Mucosa of descending colon (tissue), 3 donors: ENCODE data around the gene SASH3. TPM values are rescaled to one million over a fixed set of nuclear protein-coding genes. Genes with fewer than 3 reads are reported as not detected.

ENCODE experiments used
- ATAC-seq: fragments of 200-7000 bp; cut with Tn5 transposase; one replicate; pipeline ENCODE4 v1.9.1; 2020; ENCODE audit warnings: mild to moderate bottlenecking, moderate library complexity
- DNase-seq, 3 donors: peaks; one replicate each; pipeline ENCODE4 v3.0.0-alpha.2; 2020
- H3K36me3 ChIP-seq: fragments of 200-600 bp; one replicate; pipeline ENCODE4 v1.8.0; 2021; ENCODE audit warnings: low read depth, mild to moderate bottlenecking
- H3K4me1 ChIP-seq: fragments of 200-600 bp; one replicate; pipeline ENCODE4 v1.8.0; 2021; ENCODE audit warnings: low read depth, mild to moderate bottlenecking
- H3K4me3 ChIP-seq: fragments of 200-600 bp; one replicate; pipeline ENCODE4 v1.8.0; 2021; ENCODE audit warnings: mild to moderate bottlenecking
- H3K9me3 ChIP-seq: fragments of 200-600 bp; one replicate; pipeline ENCODE4 v1.8.0; 2021; ENCODE audit warnings: mild to moderate bottlenecking
- intact Hi-C, 2 donors: fragments of 100-400 bp; cut with DNase I in 1 of 2; cut with micrococcal nuclease in 1 of 2; formaldehyde crosslinking; loops; one replicate each; pipeline versions ENCODE4 v1.11.0 to v1.11.1; 2022; cut with DNase I, micrococcal nuclease
- total RNA-seq, 3 donors: library from RNA; stranded (reverse); fragmentation: NEBNext Ultra II Directional in 2 of 3; extraction: Animal tissue kit (Norgen Biotek cat#: 25700) in 2 of 3; gene quantifications; one replicate each; pipeline versions ENCODE4 v1.2.1 to v1.2.4, GENCODE V29; 2021 to 2023
- TF ChIP-seq, protein P1 (sequence below): fragments of 200-600 bp; IDR thresholded peaks from one replicate; pipeline ENCODE4 v1.8.0; 2022; ENCODE audit warnings: antibody characterized with exemption, mild to moderate bottlenecking
- donor health status: DM: no; HTN: no; CAD: no; lungs with moderate emphysema.
- donor health status: DM: no; HTN: no; CAD: no.
- donor health status: DM: no; HTN: yes; CAD: no.

The SASH3 gene
- total RNA-seq, 3 donors from 2014 or later = 6.1 to 10.1 (median 7.2) TPM

DNA sequence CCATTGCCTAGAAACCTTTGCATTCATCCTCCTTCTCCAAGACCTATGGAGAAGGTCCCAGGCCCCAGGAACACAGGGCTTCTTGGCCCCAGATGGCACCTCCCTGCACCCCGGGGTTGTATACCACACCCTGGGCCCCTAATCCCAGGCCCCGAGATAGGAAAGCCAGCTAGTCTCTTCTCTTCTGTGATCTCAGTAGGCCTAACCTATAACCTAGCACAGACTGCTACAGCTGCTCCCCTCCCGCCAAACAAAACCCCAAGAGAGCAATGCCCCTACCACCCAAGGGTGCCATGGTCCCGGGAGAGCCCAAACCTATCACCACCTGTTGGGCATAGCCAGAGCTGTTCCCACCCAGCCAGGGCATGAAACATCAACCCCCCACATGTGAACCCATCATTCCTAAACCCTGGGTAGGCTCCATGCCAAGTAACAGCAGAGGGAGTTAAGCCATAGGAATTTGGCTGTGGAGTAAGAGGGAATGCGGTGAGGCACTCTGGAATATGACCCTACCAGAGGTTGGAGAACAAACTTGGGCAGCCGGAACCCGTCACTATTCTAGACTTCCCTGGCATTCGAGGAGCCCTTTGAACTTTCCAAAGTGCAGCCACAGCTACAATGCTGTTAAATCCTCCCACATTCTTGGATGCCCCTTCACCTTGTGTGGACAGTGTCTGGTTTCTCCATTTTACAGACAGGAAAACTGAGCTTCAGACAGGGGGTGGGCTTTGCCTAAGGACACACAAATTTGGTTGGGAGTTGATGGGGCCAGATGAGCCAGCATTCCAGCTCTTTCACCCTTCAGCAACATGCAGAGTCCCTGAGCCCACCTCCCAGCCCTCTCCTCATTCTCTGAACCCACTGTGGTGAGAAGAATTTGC, 10.9 kb upstream of the SASH3 start:
- Histone ChIP-seq H3K36me3 (no peaks in the 10 kb centered on the region), H3K4me1 (no peaks in the 10 kb centered on the region), H3K9me3 (no peaks in the 10 kb centered on the region), H3K4me3 (no peak overlapping the region)
- no peak for ATAC-seq
- intact Hi-C loops = no loop called here
- TF ChIP-seq, protein P1, sequence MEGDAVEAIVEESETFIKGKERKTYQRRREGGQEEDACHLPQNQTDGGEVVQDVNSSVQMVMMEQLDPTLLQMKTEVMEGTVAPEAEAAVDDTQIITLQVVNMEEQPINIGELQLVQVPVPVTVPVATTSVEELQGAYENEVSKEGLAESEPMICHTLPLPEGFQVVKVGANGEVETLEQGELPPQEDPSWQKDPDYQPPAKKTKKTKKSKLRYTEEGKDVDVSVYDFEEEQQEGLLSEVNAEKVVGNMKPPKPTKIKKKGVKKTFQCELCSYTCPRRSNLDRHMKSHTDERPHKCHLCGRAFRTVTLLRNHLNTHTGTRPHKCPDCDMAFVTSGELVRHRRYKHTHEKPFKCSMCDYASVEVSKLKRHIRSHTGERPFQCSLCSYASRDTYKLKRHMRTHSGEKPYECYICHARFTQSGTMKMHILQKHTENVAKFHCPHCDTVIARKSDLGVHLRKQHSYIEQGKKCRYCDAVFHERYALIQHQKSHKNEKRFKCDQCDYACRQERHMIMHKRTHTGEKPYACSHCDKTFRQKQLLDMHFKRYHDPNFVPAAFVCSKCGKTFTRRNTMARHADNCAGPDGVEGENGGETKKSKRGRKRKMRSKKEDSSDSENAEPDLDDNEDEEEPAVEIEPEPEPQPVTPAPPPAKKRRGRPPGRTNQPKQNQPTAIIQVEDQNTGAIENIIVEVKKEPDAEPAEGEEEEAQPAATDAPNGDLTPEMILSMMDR = no peak
- DNase-seq = no peak

DNA sequence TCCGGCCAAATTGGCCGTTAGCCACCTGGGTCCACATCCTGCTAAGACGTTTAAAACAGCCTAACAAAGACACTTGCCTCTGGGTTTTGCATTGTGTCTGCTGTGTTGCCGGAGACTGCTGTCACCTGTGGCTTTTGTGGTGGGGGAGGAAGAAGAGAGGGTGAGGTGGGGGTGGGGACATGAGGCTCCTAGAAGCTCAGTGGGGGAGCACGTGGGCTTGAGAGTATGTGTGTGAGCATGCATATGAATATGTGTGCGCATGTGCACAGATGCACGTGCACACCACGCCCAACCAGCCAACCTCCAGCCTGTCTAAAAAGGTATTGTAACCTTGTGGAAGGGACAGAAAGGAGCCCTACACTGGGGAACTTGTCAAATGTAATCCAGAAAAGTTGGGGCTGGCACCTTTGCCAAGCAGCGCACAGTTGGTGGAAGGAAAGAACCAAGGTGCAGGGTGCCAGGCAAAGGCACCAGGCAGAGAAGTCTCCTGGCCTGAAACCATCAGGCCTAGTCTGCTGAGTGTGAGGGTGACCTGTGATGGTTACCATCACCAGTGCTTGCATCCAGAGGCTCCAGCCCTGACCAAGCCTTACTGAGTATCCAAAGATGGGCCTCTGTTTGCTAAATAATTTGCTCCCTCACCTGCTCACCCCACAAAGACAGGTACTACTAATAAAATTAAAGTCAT, 10.1 kb upstream of the SASH3 start:
- no peak overlapping the region for H3K4me3 ChIP-seq
- no peaks in the 10 kb centered on the region for H3K4me1 ChIP-seq
- DNase-seq = peak in 2 of 3 donors; percentile 45 to 75
- H3K9me3 ChIP-seq = no peaks in the 10 kb centered on the region
- intact Hi-C loops = no loop called here
- no peaks in the 10 kb centered on the region for H3K36me3 ChIP-seq
- TF ChIP-seq, protein P1 = no peak
- ATAC-seq = peak; percentile 67

DNA sequence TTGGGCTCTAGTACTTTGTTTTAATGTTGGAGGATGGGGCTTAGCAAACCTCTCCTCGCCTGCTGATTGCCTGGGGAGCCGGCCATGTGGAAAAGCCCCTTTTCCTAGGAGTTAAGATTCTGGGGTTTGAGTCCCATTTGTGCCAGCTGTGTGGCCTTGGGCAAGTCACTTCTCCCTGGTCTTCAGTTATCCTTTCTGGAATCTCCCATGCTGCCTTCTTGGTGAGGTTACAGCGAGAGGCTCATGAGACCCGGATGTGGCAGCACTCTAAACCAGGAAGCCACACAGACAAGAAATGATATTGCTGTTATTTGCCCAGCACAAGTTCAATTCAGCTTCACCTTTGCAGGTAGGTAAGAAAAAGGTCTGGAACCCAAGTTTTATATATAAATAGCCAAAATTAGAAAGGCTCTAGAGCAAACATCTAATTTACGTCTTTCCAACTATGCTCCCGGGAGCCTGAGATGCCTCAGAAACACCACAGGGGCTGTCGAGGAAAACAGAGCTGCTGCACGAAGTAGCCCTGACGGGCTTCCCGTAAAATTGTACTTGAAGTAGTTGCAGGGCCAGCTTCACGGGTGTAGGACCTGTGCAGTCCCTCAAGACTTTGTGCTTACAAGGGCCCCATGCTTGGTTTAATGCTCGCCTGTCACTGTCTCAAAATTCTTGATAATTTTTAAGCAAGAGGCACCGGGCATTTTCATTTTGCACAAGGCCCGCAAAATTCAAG, 8.3 kb upstream of the SASH3 start:
- TF ChIP-seq, protein P1 = no peak
- intact Hi-C loops = no loop called here
- DNase-seq (no peak), ATAC-seq (no peak)
- H3K9me3 ChIP-seq = no peaks in the 10 kb centered on the region
- no peak overlapping the region for H3K4me3 ChIP-seq
- H3K4me1 ChIP-seq = no peaks in the 10 kb centered on the region
- H3K36me3 ChIP-seq = no peaks in the 10 kb centered on the region

DNA sequence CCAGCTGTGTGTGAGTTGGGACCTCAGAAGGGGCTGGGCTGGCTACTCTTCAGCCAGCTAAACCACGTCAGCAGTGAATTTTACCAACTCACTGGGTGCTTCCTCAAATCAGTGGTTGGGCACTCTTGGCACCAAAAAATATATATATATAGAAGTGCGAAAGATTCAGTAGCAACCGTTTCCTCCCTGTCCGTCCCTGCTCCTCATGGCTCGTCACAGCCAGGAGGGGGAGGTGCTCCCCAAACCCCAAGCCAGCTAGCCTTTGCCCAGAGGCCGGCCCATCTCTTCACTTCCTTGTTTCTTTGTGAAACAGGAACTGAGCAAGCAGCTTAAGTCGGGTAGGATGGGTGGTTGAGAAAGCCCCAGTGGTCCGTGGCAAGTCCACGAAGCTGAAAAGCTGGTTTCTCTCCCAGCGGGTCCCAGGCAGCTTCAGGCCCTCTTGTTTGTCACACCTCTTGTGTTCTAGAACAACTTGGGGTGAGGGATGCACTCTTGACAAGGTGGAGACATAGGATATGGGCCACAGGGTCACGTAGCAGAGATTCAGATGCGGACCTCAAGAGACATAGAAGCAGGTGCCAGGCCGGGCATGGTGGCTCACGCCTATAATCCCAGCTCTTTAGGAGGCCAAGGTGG, 6.8 kb upstream of the SASH3 start:
- H3K4me3 ChIP-seq = no peak overlapping the region
- intact Hi-C loops = no loop called here
- ATAC-seq (peak; percentile 77), DNase-seq (peak; percentile 76 to 91 (median 79))
- H3K9me3 ChIP-seq = no peaks in the 10 kb centered on the region
- H3K36me3 ChIP-seq = no peaks in the 10 kb centered on the region
- TF ChIP-seq, protein P1 = no peak
- H3K4me1 ChIP-seq = no peaks in the 10 kb centered on the region
